Lung (tissue), 12 donors: ENCODE data around the gene OMP. TPM values are rescaled to one million over a fixed set of nuclear protein-coding genes. Genes with fewer than 3 reads are reported as not detected.

Experiments used
- ATAC-seq: fragments of 200-7000 bp; cut with Tn5 transposase; one replicate; pipeline ENCODE4 v1.9.1; 2020; ENCODE audit warnings: moderate number of reproducible peaks; ENCODE audit not compliant: insufficient read depth, low FRiP score
- DNase-seq, 3 donors: peaks; one replicate each; pipeline ENCODE4 v3.0.0-alpha.2; 2013 to 2017
- H3K27ac ChIP-seq, 2 donors: one replicate each; pipeline ENCODE4 v1.5.1; 2013; ENCODE audit warnings: mild to moderate bottlenecking in 2 of 2, moderate library complexity in 2 of 2, control low read depth in 1 of 2, inconsistent platforms in 1 of 2, low read depth in 1 of 2, low read length in 1 of 2
- H3K27me3 ChIP-seq, 3 donors: one replicate each; pipeline ENCODE4 v1.5.1; 2013; ENCODE audit warnings: low read length in 2 of 3; ENCODE audit not compliant: control insufficient read depth in 3 of 3, insufficient read depth in 3 of 3
- H3K36me3 ChIP-seq, 4 donors: one replicate each; pipeline ENCODE4 v1.5.1; 2013; ENCODE audit warnings: low read length in 4 of 4, mild to moderate bottlenecking in 1 of 4, moderate library complexity in 1 of 4; ENCODE audit not compliant: control insufficient read depth in 4 of 4, insufficient read depth in 4 of 4
- H3K4me1 ChIP-seq, 5 donors: one replicate each; pipeline ENCODE4 v1.5.1; 2013; ENCODE audit warnings: low read length in 5 of 5, mild to moderate bottlenecking in 2 of 5, moderate library complexity in 1 of 5; ENCODE audit not compliant: control insufficient read depth in 5 of 5, insufficient read depth in 5 of 5
- H3K4me3 ChIP-seq: one replicate; pipeline ENCODE4 v1.5.1; 2013; ENCODE audit warnings: mild to moderate bottlenecking, control low read depth, moderate library complexity
- H3K9ac ChIP-seq, 2 donors: one replicate each; pipeline ENCODE4 v1.5.1; 2013; ENCODE audit warnings: low read length in 2 of 2, control low read depth in 1 of 2; ENCODE audit not compliant: insufficient read depth in 1 of 2
- H3K9me3 ChIP-seq, 4 donors: one replicate each; pipeline ENCODE4 v1.5.1; 2013; ENCODE audit warnings: low read length in 3 of 4, mild to moderate bottlenecking in 1 of 4, moderate library complexity in 1 of 4; ENCODE audit not compliant: control insufficient read depth in 4 of 4, insufficient read depth in 3 of 4
- WGBS, 2 donors: extraction: QIAGEN DNeasy Blood & Tissue Kit; methylation state at CpG; one replicate each; pipeline ENCODE4 v1.1.7; 2013; 5-methylcytosine and 5-hydroxymethylcytosine counted together
- polyA plus RNA-seq, 2 donors: library from polyadenylated mRNA; stranded (reverse); fragments of 200-250 nt; gene quantifications; one replicate each; pipeline ENCODE4 v1.2.1, GENCODE V29; 2013
- total RNA-seq, 2 donors: library from RNA; depleted of rRNA in 1 of 2; stranded (reverse); fragments of >200 nt in 1 of 2; gene quantifications; one replicate each; pipeline ENCODE4 v1.2.1, GENCODE V29; 2014 to 2021
- TF ChIP-seq, protein P1 (sequence below): IDR thresholded peaks from 2 replicates; pipeline ENCODE4 v1.5.1; 2012; ENCODE audit warnings: mild to moderate bottlenecking; ENCODE audit errors: control extremely low read depth, extremely low read depth
- donor health status: control.
- donor health status: control.
- donor health status: Bipolar disorder and iron deficiency.
- donor health status: healthy.
- donor health status: DM: yes; HTN: yes; CAD: no.

OMP gene
- total and polyA plus RNA-seq, 4 donors: 0.37 to 0.74 (median 0.61) TPM; not detected in 1

DNA sequence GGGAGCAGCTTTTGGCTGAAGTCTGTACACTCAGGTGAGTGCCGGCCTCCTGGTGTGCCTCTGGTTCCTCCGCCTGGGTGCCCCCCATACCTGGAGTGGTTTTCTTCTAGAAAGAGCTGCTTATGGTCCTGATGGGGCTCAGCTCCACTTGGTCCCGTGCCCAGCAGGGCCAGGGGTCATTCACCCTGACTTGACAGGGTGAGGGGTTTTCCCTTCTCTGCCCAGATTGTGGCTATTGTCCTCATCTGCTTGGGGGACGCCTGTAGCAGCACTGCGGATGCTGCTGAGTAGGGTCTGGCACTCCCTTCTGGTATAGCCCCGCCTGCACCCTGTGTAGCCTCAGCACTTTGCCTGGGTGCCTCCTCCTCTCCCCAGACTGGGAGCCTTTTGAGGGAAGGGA lies 8.2 kb downstream of the OMP start:
- DNase-seq: no peak
- no peaks in the 10 kb centered on the region for H3K27me3 ChIP-seq
- H3K4me3 ChIP-seq: no peak overlapping the region
- H3K9me3 ChIP-seq: no peaks in the 10 kb centered on the region
- H3K36me3 ChIP-seq: peaks cover 0 to 5% (median 0%) of the 10 kb centered on the region in 4 donors
- TF ChIP-seq, protein P1, sequence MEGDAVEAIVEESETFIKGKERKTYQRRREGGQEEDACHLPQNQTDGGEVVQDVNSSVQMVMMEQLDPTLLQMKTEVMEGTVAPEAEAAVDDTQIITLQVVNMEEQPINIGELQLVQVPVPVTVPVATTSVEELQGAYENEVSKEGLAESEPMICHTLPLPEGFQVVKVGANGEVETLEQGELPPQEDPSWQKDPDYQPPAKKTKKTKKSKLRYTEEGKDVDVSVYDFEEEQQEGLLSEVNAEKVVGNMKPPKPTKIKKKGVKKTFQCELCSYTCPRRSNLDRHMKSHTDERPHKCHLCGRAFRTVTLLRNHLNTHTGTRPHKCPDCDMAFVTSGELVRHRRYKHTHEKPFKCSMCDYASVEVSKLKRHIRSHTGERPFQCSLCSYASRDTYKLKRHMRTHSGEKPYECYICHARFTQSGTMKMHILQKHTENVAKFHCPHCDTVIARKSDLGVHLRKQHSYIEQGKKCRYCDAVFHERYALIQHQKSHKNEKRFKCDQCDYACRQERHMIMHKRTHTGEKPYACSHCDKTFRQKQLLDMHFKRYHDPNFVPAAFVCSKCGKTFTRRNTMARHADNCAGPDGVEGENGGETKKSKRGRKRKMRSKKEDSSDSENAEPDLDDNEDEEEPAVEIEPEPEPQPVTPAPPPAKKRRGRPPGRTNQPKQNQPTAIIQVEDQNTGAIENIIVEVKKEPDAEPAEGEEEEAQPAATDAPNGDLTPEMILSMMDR: no peak
- H3K9ac ChIP-seq: no peak overlapping the region
- no peak overlapping the region for H3K27ac ChIP-seq
- H3K4me1 ChIP-seq: peaks cover 0 to 16% (median 6%) of the 10 kb centered on the region in 5 donors
- WGBS, 2 donors: 88 to 94% methylated on average over 6 of the region's 6 CpGs
- ATAC-seq: no peak

GRCh38 chr11:77111277-77111676 lies 8.6 kb downstream of the OMP start:
- H3K27me3 ChIP-seq: no peaks in the 10 kb centered on the region
- no peak for DNase-seq
- H3K9me3 ChIP-seq: no peaks in the 10 kb centered on the region
- ATAC-seq: no peak
- no peak overlapping the region for H3K9ac ChIP-seq
- H3K4me3 ChIP-seq: no peak overlapping the region
- TF ChIP-seq, protein P1: no peak
- WGBS, 2 donors: 89 to 95% methylated on average over 3 of the region's 3 CpGs
- peaks cover 0 to 16% (median 6%) of the 10 kb centered on the region in 5 donors for H3K4me1 ChIP-seq
- H3K27ac ChIP-seq: no peak overlapping the region
- H3K36me3 ChIP-seq: peaks cover 0 to 5% (median 0%) of the 10 kb centered on the region in 4 donors

DNA sequence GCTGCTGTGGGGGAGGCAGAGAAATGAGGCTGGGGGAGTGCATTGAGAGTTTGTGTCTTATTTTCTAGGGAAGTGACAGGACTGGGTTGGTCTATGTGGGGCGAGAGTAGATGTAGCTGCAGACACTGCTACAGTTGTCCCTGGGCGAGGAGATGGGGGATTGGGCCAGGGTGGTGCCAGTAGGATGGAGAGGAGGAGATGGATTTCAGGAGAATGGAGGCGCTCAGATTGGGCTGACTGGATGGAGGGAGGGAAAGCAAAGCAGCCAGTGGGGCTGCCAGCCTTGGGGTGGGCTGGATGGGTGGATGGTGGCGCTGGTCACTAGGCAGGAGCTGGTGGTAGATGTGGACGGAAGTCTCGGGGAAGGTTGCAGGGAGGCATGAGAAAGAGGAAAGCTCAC lies 9.3 kb downstream of the OMP start:
- Histone ChIP-seq H3K9me3 (no peaks in the 10 kb centered on the region), H3K36me3 (peaks cover 0 to 5% (median 0%) of the 10 kb centered on the region in 4 donors), H3K4me1 (peaks cover 0 to 16% (median 6%) of the 10 kb centered on the region in 5 donors), H3K27ac (no peak overlapping the region), H3K9ac (no peak overlapping the region), H3K27me3 (no peaks in the 10 kb centered on the region), H3K4me3 (no peak overlapping the region)
- TF ChIP-seq, protein P1: no peak
- WGBS, 2 donors: 96 to 98% methylated on average over 6 of the region's 6 CpGs
- DNase-seq (no peak), ATAC-seq (no peak)

GRCh38 chr11:77112641-77113381 lies 10.2 kb downstream of the OMP start:
- Histone ChIP-seq H3K27me3 (no peaks in the 10 kb centered on the region), H3K4me3 (no peak overlapping the region), H3K9me3 (no peaks in the 10 kb centered on the region), H3K27ac (no peak overlapping the region), H3K9ac (no peak overlapping the region), H3K36me3 (peaks cover 0 to 5% (median 0%) of the 10 kb centered on the region in 4 donors), H3K4me1 (peaks cover 0 to 9% (median 4%) of the 10 kb centered on the region in 5 donors)
- TF ChIP-seq, protein P1: no peak
- ATAC-seq: no peak
- no peak for DNase-seq
- 91 to 93% methylated on average over 20 of the region's 20 CpGs for WGBS, 2 donors
